Measurements from ENCODE around the gene C6orf89. TPM values are rescaled to one million over a fixed set of nuclear protein-coding genes. Genes with fewer than 3 reads are reported as not detected.
"Not testable (repeated sequence)": the region's sequence is repeated elsewhere in the genome, so short reads cannot be mapped to it uniquely, and the experiment has no call there.

Gene C6orf89
- total and polyA plus RNA-seq, 5 experiments from 2014 or later = 37.4 to 44.9 (median 41.9) TPM

DNA sequence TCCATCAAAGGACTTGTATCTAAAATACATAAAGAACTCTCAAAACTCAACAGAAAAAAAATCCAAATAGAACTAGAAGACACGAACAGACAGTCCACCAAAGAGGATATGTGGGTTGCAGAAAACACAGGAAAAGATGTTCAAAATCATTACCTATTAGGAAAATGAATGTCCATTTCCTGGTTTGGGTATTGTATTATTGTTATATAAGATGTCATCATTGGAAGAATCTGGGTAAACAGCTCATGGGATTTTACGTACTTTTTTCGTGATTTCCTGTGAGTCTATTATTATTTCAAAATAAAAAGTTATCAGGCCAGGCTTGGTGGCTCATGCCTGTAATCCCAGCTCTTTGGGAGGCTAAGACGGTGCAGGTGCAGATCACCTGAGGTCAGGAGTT is 59.5 kb downstream of the C6orf89 start:
- no peak for DNase-seq
- H3K4me1 Mint-ChIP-seq = peaks cover 12 to 26% (median 20%) of the 10 kb centered on the region in 4 donors
- POLR2A ChIA-PET = interaction anchor here (1.0 kb wide), 1 partner anchor 18 kb away, joined by 4 read pairs; no protein-coding TSS in a partner anchor
- no peak overlapping the region for H3K27ac Mint-ChIP-seq
- no peak for ATAC-seq
- no peak overlapping the region for H3K4me3 Mint-ChIP-seq
- H3K27me3 Mint-ChIP-seq = peaks cover 1 to 6% (median 3%) of the 10 kb centered on the region in 5 donors
- no peaks in the 10 kb centered on the region for H3K36me3 Mint-ChIP-seq
- peaks cover 0 to 2% (median 0%) of the 10 kb centered on the region in 9 donors for H3K9me3 Mint-ChIP-seq

DNA sequence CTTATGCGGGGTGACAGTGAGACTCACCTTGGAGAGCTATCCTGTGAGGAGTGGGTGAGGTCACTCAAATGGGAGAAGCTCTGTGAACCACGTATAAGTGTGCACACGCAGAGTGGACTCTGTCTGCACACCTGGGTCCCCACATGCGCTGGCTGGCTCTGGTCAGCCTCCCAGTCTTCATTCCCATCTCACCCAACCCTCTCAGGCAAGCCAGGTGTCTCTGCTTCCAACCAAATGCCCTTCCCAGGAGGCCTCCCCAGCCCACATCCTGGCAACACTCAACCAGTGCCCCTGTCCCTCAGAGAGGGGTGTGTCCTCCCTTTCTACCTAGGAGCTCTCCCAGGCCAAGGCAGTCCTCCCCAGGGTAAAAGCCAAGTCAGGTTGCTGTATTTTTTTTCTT is 60.8 kb downstream of the C6orf89 start:
- Mint-ChIP-seq H3K27ac (peak overlapping the region in 4 of 10 donors; percentile 38 to 69 (median 51)), H3K4me3 (no peak overlapping the region), H3K27me3 (peaks cover 0 to 5% (median 0%) of the 10 kb centered on the region in 5 donors), H3K4me1 (peaks cover 12 to 26% (median 20%) of the 10 kb centered on the region in 4 donors), H3K36me3 (no peaks in the 10 kb centered on the region), H3K9me3 (peaks cover 0 to 2% (median 0%) of the 10 kb centered on the region in 9 donors)
- ATAC-seq (no peak), DNase-seq (no peak)
- POLR2A ChIA-PET = interaction anchor here (0.5 to 1.3 kb wide), 3 partner anchors 17 to 224 kb away, joined by 3 to 4 read pairs (median 3); no protein-coding TSS in a partner anchor

DNA sequence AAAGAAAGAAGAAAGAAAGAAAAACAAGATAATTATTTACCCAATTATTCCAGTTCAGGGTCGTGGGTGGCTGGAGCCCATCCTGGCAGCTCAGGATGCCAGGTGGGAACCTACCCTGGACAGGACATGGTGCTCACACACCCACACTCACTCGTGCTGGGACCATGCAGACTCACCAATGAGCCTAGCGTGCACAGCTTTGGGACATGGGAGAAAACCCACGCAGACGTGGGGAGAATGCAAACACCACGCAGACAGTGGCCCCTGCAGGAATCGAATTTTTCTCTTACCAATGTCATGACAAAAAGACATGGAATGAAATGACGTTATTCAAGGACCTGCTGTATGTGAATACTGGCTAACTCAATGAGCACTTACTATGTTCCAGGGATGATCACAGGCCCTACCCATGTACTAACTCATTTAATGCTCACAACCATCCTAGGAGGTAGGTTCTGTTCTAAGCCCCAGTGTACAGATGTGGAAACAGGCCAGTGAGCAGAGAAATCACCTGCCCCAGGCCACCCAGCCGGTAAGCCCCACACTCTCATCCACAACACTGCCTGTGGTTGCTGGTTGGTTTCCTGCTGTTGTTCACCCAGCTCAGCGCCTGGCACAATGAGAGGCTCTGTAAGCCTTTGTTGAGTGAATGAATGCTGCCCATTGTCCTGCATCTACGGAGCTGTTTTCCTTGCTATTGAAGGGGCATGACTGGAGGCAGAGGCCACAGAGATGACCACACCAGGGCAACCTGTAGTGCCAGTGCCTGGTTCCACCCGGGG is 62.0 kb downstream of the C6orf89 start:
- H3K4me3 Mint-ChIP-seq = peak overlapping the region in 7 of 10 donors; percentile 4 to 74 (median 66)
- H3K9me3 Mint-ChIP-seq = peaks cover 0 to 2% (median 0%) of the 10 kb centered on the region in 9 donors
- peaks cover 0 to 3% (median 0%) of the 10 kb centered on the region in 5 donors for H3K27me3 Mint-ChIP-seq
- ATAC-seq (peak; percentile 99), DNase-seq (peak in 7 of 10 donors; percentile 16 to 71 (median 43))
- H3K4me1 Mint-ChIP-seq = peaks cover 12 to 26% (median 20%) of the 10 kb centered on the region in 4 donors
- POLR2A ChIA-PET = interaction anchor here (1.1 to 1.6 kb wide), 3 partner anchors 16 to 38 kb away, joined by 3 to 5 read pairs (median 3); partner anchors contain the start of gene MTCH1
- H3K36me3 Mint-ChIP-seq = no peaks in the 10 kb centered on the region
- H3K27ac Mint-ChIP-seq = peak overlapping the region; percentile 29 to 82 (median 68)

DNA sequence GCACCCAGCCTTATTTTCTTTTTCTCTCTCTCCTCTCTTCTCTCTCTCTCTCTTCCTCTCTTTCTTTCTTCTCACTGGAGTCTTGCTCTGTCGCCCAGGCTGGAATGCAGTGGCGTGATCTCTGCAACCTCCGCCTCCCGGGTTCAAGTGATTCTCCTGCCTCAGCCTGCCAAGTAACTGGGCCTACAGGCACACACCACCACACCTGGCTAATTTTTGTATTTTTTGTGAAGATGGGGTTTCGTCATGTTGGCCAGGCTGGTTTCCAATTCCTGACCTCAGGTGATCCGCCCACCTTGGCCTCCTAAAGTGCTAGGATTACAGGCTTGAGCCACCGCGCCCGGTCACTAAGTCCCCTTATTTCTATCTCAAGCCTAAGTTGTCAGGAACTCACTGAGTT is 63.3 kb downstream of the C6orf89 start:
- Mint-ChIP-seq H3K27ac (peak overlapping the region in 5 of 10 donors; percentile 27 to 95 (median 60)), H3K4me3 (peak overlapping the region in 4 of 10 donors; percentile 27 to 50 (median 39)), H3K4me1 (peaks cover 17 to 37% (median 27%) of the 10 kb centered on the region in 4 donors)
- not testable (repeated sequence) for H3K36me3 Mint-ChIP-seq, ATAC-seq, H3K27me3 Mint-ChIP-seq, DNase-seq, H3K9me3 Mint-ChIP-seq
- POLR2A ChIA-PET = interaction anchor here (1.6 kb wide), 1 partner anchor 37 kb away, joined by 5 read pairs; the partner anchor contains the start of gene MTCH1

DNA sequence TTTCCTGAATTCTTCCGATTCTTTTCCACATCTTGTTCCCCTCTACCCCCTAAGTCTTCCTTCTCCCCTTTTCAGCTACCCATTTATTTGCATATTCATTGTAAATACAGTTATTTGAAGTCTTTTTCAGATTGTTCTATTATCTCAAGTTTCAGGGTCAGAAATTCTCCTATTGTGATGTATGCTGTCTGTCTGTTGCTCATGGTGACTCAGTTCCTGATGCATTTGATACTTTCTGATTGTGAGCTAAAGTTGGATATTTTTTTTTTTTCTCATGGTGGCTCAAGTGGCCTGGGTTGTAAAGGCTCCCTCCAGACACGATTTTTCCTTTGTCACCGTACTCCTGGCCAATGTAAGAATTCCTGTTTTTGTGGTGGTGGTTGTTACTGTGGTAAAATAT is 63.9 kb downstream of the C6orf89 start:
- POLR2A ChIA-PET = interaction anchor here (1.1 kb wide), 1 partner anchor 9 kb away, joined by 3 read pairs; no protein-coding TSS in a partner anchor
- H3K36me3 Mint-ChIP-seq = no peaks in the 10 kb centered on the region
- H3K27me3 Mint-ChIP-seq = no peaks in the 10 kb centered on the region
- H3K27ac Mint-ChIP-seq = peak overlapping the region in 5 of 10 donors; percentile 2 to 95 (median 11)
- peak overlapping the region in 3 of 10 donors; percentile 3 to 33 (median 21) for H3K4me3 Mint-ChIP-seq
- peaks cover 22 to 42% (median 32%) of the 10 kb centered on the region in 4 donors for H3K4me1 Mint-ChIP-seq
- no peak for ATAC-seq
- no peak for DNase-seq
- H3K9me3 Mint-ChIP-seq = peaks cover 0 to 2% (median 0%) of the 10 kb centered on the region in 9 donors

GRCh38 chr6:36953931-36954261 is 68.1 kb downstream of the C6orf89 start:
- H3K4me1 Mint-ChIP-seq = peaks cover 28 to 49% (median 37%) of the 10 kb centered on the region in 4 donors
- H3K4me3 Mint-ChIP-seq = peak overlapping the region in 9 of 10 donors; percentile 33 to 82 (median 77)
- POLR2A ChIA-PET = interaction anchor here (0.9 to 1.9 kb wide), 2 partner anchors 10 to 22 kb away, joined by 3 to 8 read pairs; no protein-coding TSS in a partner anchor
- H3K27ac Mint-ChIP-seq = peak overlapping the region in 5 of 10 donors; percentile 9 to 83 (median 53)
- ATAC-seq (no peak), DNase-seq (no peak)
- H3K36me3 Mint-ChIP-seq = no peaks in the 10 kb centered on the region
- H3K9me3 Mint-ChIP-seq = no peaks in the 10 kb centered on the region
- H3K27me3 Mint-ChIP-seq = no peaks in the 10 kb centered on the region

GRCh38 chr6:36954262-36954931 is 68.6 kb downstream of the C6orf89 start, which contains the start of gene PI16:
Gene PI16, plus strand, starts transcription at chr6:36954738. Its CDS starts 23 bp downstream, at chr6:36954761.
- no peak for DNase-seq
- H3K36me3 Mint-ChIP-seq = no peaks in the 10 kb centered on the region
- H3K9me3 Mint-ChIP-seq = no peaks in the 10 kb centered on the region
- H3K27me3 Mint-ChIP-seq = no peaks in the 10 kb centered on the region
- peak within 1 kb of the TSS; percentile 2 to 86 (median 70) for H3K27ac Mint-ChIP-seq
- peak within 1 kb of the TSS; percentile 39 to 82 (median 76) for H3K4me3 Mint-ChIP-seq
- POLR2A ChIA-PET = interaction anchor here (0.6 to 1.9 kb wide), 6 partner anchors 9 to 426 kb away, joined by 3 to 8 read pairs (median 3); partner anchors contain the start of gene C6orf89
- H3K4me1 Mint-ChIP-seq = peaks cover 25 to 44% (median 35%) of the 10 kb centered on the region in 4 donors
- peak; percentile 50 to 56 for ATAC-seq

GRCh38 chr6:36955136-36955535 is 69.4 kb downstream of the C6orf89 start:
- ATAC-seq = peak; percentile 43 to 50
- H3K4me3 Mint-ChIP-seq = peak overlapping the region in 9 of 10 donors; percentile 46 to 82 (median 77)
- POLR2A ChIA-PET = interaction anchor here (0.6 to 1.9 kb wide), 4 partner anchors 8 to 80 kb away, joined by 3 to 8 read pairs (median 4); partner anchors contain the start of genes C6orf89 and MTCH1
- peaks cover 21 to 45% (median 33%) of the 10 kb centered on the region in 4 donors for H3K4me1 Mint-ChIP-seq
- DNase-seq = no peak
- H3K9me3 Mint-ChIP-seq = no peaks in the 10 kb centered on the region
- H3K27me3 Mint-ChIP-seq = no peaks in the 10 kb centered on the region
- H3K36me3 Mint-ChIP-seq = no peaks in the 10 kb centered on the region
- peak overlapping the region in 9 of 10 donors; percentile 21 to 86 (median 58) for H3K27ac Mint-ChIP-seq

GRCh38 chr6:36955671-36956445 is 70.1 kb downstream of the C6orf89 start:
- no peaks in the 10 kb centered on the region for H3K9me3 Mint-ChIP-seq
- DNase-seq = no peak
- H3K27ac Mint-ChIP-seq = peak overlapping the region; percentile 4 to 86 (median 72)
- H3K4me3 Mint-ChIP-seq = peak overlapping the region in 9 of 10 donors; percentile 46 to 82 (median 77)
- H3K4me1 Mint-ChIP-seq = peaks cover 21 to 45% (median 33%) of the 10 kb centered on the region in 4 donors
- POLR2A ChIA-PET = interaction anchor here (1.2 to 1.9 kb wide), 4 partner anchors 8 to 70 kb away, joined by 4 to 8 read pairs (median 5); partner anchors contain the start of genes C6orf89 and MTCH1
- H3K36me3 Mint-ChIP-seq = no peaks in the 10 kb centered on the region
- no peaks in the 10 kb centered on the region for H3K27me3 Mint-ChIP-seq
- ATAC-seq = peak; percentile 37 to 69

DNA sequence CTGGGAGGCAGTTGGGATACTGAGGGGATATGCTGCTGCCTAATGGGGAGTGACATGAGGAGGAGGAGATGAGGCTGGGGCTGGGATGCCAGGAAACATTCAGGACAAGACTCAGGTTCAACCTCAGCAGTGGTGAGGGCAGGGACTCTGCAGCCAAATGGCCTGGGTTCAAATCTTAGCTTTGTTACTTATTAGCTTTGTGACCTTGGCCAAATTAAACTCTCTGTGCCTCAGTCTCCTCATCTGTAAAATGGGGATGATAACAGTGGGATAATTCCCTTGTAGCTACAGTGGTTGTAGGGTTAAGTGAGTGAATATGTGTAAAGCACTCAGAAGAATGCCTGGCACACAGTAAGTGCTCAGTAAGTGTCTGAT is 70.7 kb downstream of the C6orf89 start:
- DNase-seq (no peak), ATAC-seq (no peak)
- Mint-ChIP-seq H3K4me3 (peak overlapping the region in 2 of 10 donors; percentile 41 to 81), H3K4me1 (peaks cover 21 to 50% (median 37%) of the 10 kb centered on the region in 4 donors), H3K27me3 (no peaks in the 10 kb centered on the region), H3K9me3 (no peaks in the 10 kb centered on the region), H3K36me3 (no peaks in the 10 kb centered on the region), H3K27ac (peak overlapping the region in 4 of 10 donors; percentile 4 to 86 (median 80))
- POLR2A ChIA-PET = interaction anchor here (1.4 kb wide), 2 partner anchors 14 to 71 kb away, joined by 5 read pairs; partner anchors contain the start of gene C6orf89

GRCh38 chr6:36957773-36958271 is 72.1 kb downstream of the C6orf89 start:
- H3K27ac Mint-ChIP-seq = peak overlapping the region in 2 of 10 donors; percentile 0 to 45
- no peak overlapping the region for H3K4me3 Mint-ChIP-seq
- H3K36me3 Mint-ChIP-seq = no peaks in the 10 kb centered on the region
- DNase-seq (no peak), ATAC-seq (no peak)
- peaks cover 23 to 57% (median 46%) of the 10 kb centered on the region in 4 donors for H3K4me1 Mint-ChIP-seq
- H3K27me3 Mint-ChIP-seq = no peaks in the 10 kb centered on the region
- no peaks in the 10 kb centered on the region for H3K9me3 Mint-ChIP-seq
- POLR2A ChIA-PET = no interaction called here
